ENCODE results near the gene LAMA2. TPM values are rescaled to one million over a fixed set of nuclear protein-coding genes. Genes with fewer than 3 reads are reported as not detected.

Gene LAMA2
- total RNA-seq, 2 donors from 2014 or later: 3.6 to 7.5 TPM

GRCh38 chr6:129499843-129500219, 616.9 kb downstream of the LAMA2 start:
- no peaks in the 10 kb centered on the region for H3K36me3 ChIP-seq
- no peaks in the 10 kb centered on the region for H3K27me3 ChIP-seq
- no peaks in the 10 kb centered on the region for H3K9me3 ChIP-seq
- DNase-seq: no peak
- H3K4me3 ChIP-seq: no peak overlapping the region
- no peak for TF ChIP-seq CTCF (IDR thresholded peaks at IDR 0.05)
- no peak overlapping the region for H3K27ac ChIP-seq
- intact Hi-C loops (cut with DNase I): loop anchor here (5.0 kb wide), 2 partner anchors 82 to 232 kb away; no protein-coding TSS in a partner anchor
- no peaks in the 10 kb centered on the region for H3K4me1 ChIP-seq
- H3K9ac ChIP-seq (ENCODE audit: low read depth in 2 of 2, low read length in 2 of 2): no peak overlapping the region

GRCh38 chr6:129500958-129501739, 618.2 kb downstream of the LAMA2 start:
- intact Hi-C loops (cut with DNase I): loop anchor here (5.0 kb wide), 1 partner anchor 81 kb away; no protein-coding TSS in a partner anchor
- no peak for TF ChIP-seq CTCF (IDR thresholded peaks at IDR 0.05)
- DNase-seq: no peak
- Histone ChIP-seq H3K27ac (no peak overlapping the region), H3K27me3 (no peaks in the 10 kb centered on the region), H3K4me1 (no peaks in the 10 kb centered on the region), H3K9me3 (no peaks in the 10 kb centered on the region), H3K9ac (ENCODE audit: low read depth in 2 of 2, low read length in 2 of 2) (no peak overlapping the region), H3K36me3 (no peaks in the 10 kb centered on the region), H3K4me3 (no peak overlapping the region)

- no peak overlapping the region for H3K4me3 ChIP-seq
- no peak overlapping the region for H3K27ac ChIP-seq
- TF ChIP-seq CTCF (IDR thresholded peaks at IDR 0.05): no peak
- intact Hi-C loops (cut with DNase I): loop anchor here (5.0 kb wide), 1 partner anchor 80 kb away; no protein-coding TSS in a partner anchor
- H3K27me3 ChIP-seq: no peaks in the 10 kb centered on the region
- no peaks in the 10 kb centered on the region for H3K4me1 ChIP-seq
- no peaks in the 10 kb centered on the region for H3K36me3 ChIP-seq
- no peaks in the 10 kb centered on the region for H3K9me3 ChIP-seq
- no peak overlapping the region for H3K9ac ChIP-seq (ENCODE audit: low read depth in 2 of 2, low read length in 2 of 2)
- DNase-seq: no peak
Measured at GRCh38 chr6:129501740-129502660, 619.1 kb downstream of the LAMA2 start.

- intact Hi-C loops (cut with DNase I): loop anchor here (5.0 kb wide), 1 partner anchor 78 kb away; no protein-coding TSS in a partner anchor
- DNase-seq: no peak
- no peak overlapping the region for H3K4me3 ChIP-seq
Measured at GRCh38 chr6:129504456-129504855, 621.5 kb downstream of the LAMA2 start.

More at GRCh38 chr6:129504456-129504855, 621.5 kb downstream of the LAMA2 start:
- no peaks in the 10 kb centered on the region for H3K36me3 ChIP-seq
- no peaks in the 10 kb centered on the region for H3K4me1 ChIP-seq
- no peak overlapping the region for H3K27ac ChIP-seq
- H3K9ac ChIP-seq (ENCODE audit: low read depth in 2 of 2, low read length in 2 of 2): no peak overlapping the region
- no peaks in the 10 kb centered on the region for H3K9me3 ChIP-seq
- no peaks in the 10 kb centered on the region for H3K27me3 ChIP-seq
- TF ChIP-seq CTCF (IDR thresholded peaks at IDR 0.05): no peak

Measured in colonic mucosa (tissue), 4 donors.